GM19372 (cell line): ENCODE results near the gene MYH4.

Experiments used
- ATAC-seq: cut with Tn5 transposase; IDR thresholded peaks from one replicate; pipeline ENCODE4 v1.9.1; 2021; ENCODE audit warnings: mild to moderate bottlenecking, low read depth, moderate library complexity; ENCODE audit not compliant: unreplicated experiment

Gene MYH4

GRCh38 chr17:10428781-10429180 is 40.6 kb downstream of the MYH4 start:
- no peak for ATAC-seq

- no peak for ATAC-seq
Observed at GRCh38 chr17:10421900-10422542, 47.3 kb downstream of the MYH4 start, which contains the start of gene MYH8. MYH8 (minus strand) TSS chr17:10421950; CDS start chr17:10420227, 1,723 bp downstream.

- no peak for ATAC-seq
Observed at GRCh38 chr17:10421211-10421610, 48.1 kb downstream of the MYH4 start.

GRCh38 chr17:10420811-10421210 is 48.5 kb downstream of the MYH4 start:
- no peak for ATAC-seq

GRCh38 chr17:10417431-10417830 is 51.9 kb downstream of the MYH4 start:
- no peak for ATAC-seq

GRCh38 chr17:10415161-10415560 is 54.2 kb downstream of the MYH4 start:
- ATAC-seq = no peak

- ATAC-seq = no peak
Observed at GRCh38 chr17:10403589-10403988, 65.8 kb downstream of the MYH4 start.

GRCh38 chr17:10398352-10398751 is 71.0 kb downstream of the MYH4 start:
- ATAC-seq = no peak

GRCh38 chr17:10396524-10397163 is 72.7 kb downstream of the MYH4 start:
- no peak for ATAC-seq

GRCh38 chr17:10394201-10394887 is 75.0 kb downstream of the MYH4 start:
- ATAC-seq = no peak
